K562 (cell line): ENCODE results near the gene RCOR3. TPM values are rescaled to one million over a fixed set of nuclear protein-coding genes. Genes with fewer than 3 reads are reported as not detected.

Experiments
- ATAC-seq: fragments of 200-7000 bp; cut with Tn5 transposase; 3 replicates; pipeline ENCODE4 v1.9.1; 2020; ENCODE audit warnings: moderate library complexity
- BruUV-seq: library from RNA; stranded (reverse); fragments of 400-500 nt; replicated peaks from 2 replicates; lab custom pipeline; 2021; lab: Mats Ljungman, UMichigan
- CTCF ChIA-PET: fragments of 300-600 bp; formaldehyde crosslinking; extraction: SDS; loops from one replicate; lab custom pipeline; 2021; ENCODE audit warnings: low intra/inter-chr PET ratio; lab: Yijun Ruan, JAX
- POLR2A ChIA-PET: fragments of 300-600, 350-650 bp; sonication (Branson Sonifier 250); formaldehyde crosslinking; extraction: SDS; loops from one replicate; lab custom pipeline; 2021; ENCODE audit warnings: antibody characterized with exemption, inconsistent platforms; lab: Yijun Ruan, JAX
- DNase-seq, 4 experiments: peaks; one replicate each; pipeline versions ENCODE4 v3.0.0 to v3.0.0-alpha.2; 2011 to 2018; ENCODE audit warnings: low spot score in 3 of 4, mixed read lengths in 3 of 4; ENCODE audit errors: extremely low read depth in 1 of 4
- FAIRE-seq: peaks from 2 replicates; lab custom pipeline; 2011; peaks lifted over from hg19 to GRCh38; lab: Jason Lieb, UNC
- H2AFZ ChIP-seq: 2 replicates; pipeline ENCODE4 v1.6.0; 2011; ENCODE audit warnings: low read depth, low read length, control low read depth, inconsistent platforms
- H3K27ac ChIP-seq: fragments of 200-600 bp; 3 replicates; pipeline ENCODE4 v1.8.0; 2011; ENCODE audit warnings: low read depth, mild to moderate bottlenecking, control low read depth, inconsistent platforms, low read length, moderate library complexity, mixed read lengths; ENCODE audit errors: extremely low read depth
- H3K27me3 ChIP-seq, 2 experiments: fragments of 300-600 bp in 1 of 2; 2 replicates in 1 of 2; 3 replicates in 1 of 2; pipeline versions ENCODE4 v1.6.0 to v1.8.0; 2011; ENCODE audit warnings: inconsistent platforms in 2 of 2, low read length in 2 of 2, mild to moderate bottlenecking in 1 of 2, mixed read lengths in 1 of 2, moderate library complexity in 1 of 2; ENCODE audit not compliant: control insufficient read depth in 2 of 2, insufficient read depth in 2 of 2
- H3K36me3 ChIP-seq: fragments of 300-600 bp; 3 replicates; pipeline ENCODE4 v1.8.0; 2011; ENCODE audit warnings: mild to moderate bottlenecking, low read length, inconsistent platforms; ENCODE audit not compliant: control insufficient read depth, insufficient read depth
- H3K4me1 ChIP-seq, 2 experiments: fragments of 200-600 bp in 1 of 2; replicated peaks in 1 of 2; 2 replicates in 1 of 2; 3 replicates in 1 of 2; pipeline versions ENCODE4 v1.5.1 to v1.8.0; 2011; ENCODE audit warnings: inconsistent platforms in 2 of 2, low read length in 2 of 2, mild to moderate bottlenecking in 1 of 2, mixed read lengths in 1 of 2, moderate library complexity in 1 of 2; ENCODE audit not compliant: control insufficient read depth in 2 of 2, insufficient read depth in 2 of 2
- H3K4me2 ChIP-seq: 2 replicates; pipeline ENCODE4 v1.6.1; 2011; ENCODE audit warnings: low read length, control low read depth, inconsistent platforms, mixed read lengths; ENCODE audit not compliant: insufficient read depth
- H3K4me3 ChIP-seq: fragments of 200-600 bp; sonication (generic), shearing (Covaris generic); 2 replicates; pipeline ENCODE4 v1.5.1; 2016; ENCODE audit warnings: control low read depth, inconsistent platforms
- H3K79me2 ChIP-seq: fragments of 200-600 bp; 3 replicates; pipeline ENCODE4 v1.8.0; 2011; ENCODE audit warnings: low read length, inconsistent platforms; ENCODE audit not compliant: control insufficient read depth, insufficient read depth
- H3K9ac ChIP-seq, 2 experiments: 2 replicates each; pipeline versions ENCODE4 v1.6.0 to v1.6.1; 2011; ENCODE audit warnings: low read depth in 2 of 2, low read length in 2 of 2, control low read depth in 1 of 2, inconsistent platforms in 1 of 2, mild to moderate bottlenecking in 1 of 2, mixed read lengths in 1 of 2; ENCODE audit not compliant: insufficient read depth in 1 of 2
- H3K9me1 ChIP-seq: one replicate; pipeline ENCODE4 v1.6.0; 2011; ENCODE audit warnings: inconsistent platforms, mild to moderate bottlenecking, low read length, moderate library complexity; ENCODE audit not compliant: control insufficient read depth, insufficient read depth
- H3K9me3 ChIP-seq: replicated peaks from 2 replicates; pipeline ENCODE4 v1.5.1; 2011; ENCODE audit warnings: low read depth, low read length, inconsistent platforms; ENCODE audit not compliant: control insufficient read depth, insufficient read depth
- H4K20me1 ChIP-seq: replicated peaks from 2 replicates; pipeline ENCODE4 v1.6.1; 2011; ENCODE audit warnings: low read length, inconsistent platforms, mixed read lengths; ENCODE audit not compliant: control insufficient read depth, insufficient read depth
- ATF4 ChIP-seq: fragments of 450-650 bp; formaldehyde crosslinking; IDR thresholded peaks from 2 replicates; pipeline ENCODE4 v1.4.0; 2022; ENCODE audit warnings: mild to moderate bottlenecking, moderate library complexity
- BHLHE40 ChIP-seq: IDR thresholded peaks from 2 replicates; pipeline ENCODE4 v1.6.1; 2011; ENCODE audit warnings: low read length, improper control_type of control experiment
- CEBPG ChIP-seq, 3 experiments: fragments of 200-800 bp in 1 of 3; sonication (Bioruptor generic) in 1 of 3; sonication (generic) in 1 of 3; formaldehyde crosslinking in 1 of 3; IDR thresholded peaks in 2 of 3; conservative IDR thresholded peaks in 1 of 3; 2 replicates each; pipeline versions ENCODE4 v1.6.1 to v1.8.0; 2016 to 2022; ENCODE audit warnings: missing compliant biosample characterization in 2 of 3, missing genetic modification characterization in 2 of 3, mild to moderate bottlenecking in 1 of 3, missing genetic modification reagents in 1 of 3
- FOXJ3 ChIP-seq: sonication (generic); formaldehyde crosslinking; IDR thresholded peaks from 2 replicates; pipeline ENCODE4 v1.4.0; 2020; ENCODE audit warnings: mild to moderate bottlenecking, missing genetic modification reagents
- GABPB1 ChIP-seq: sonication (generic); formaldehyde crosslinking; IDR thresholded peaks from 2 replicates; pipeline ENCODE4 v1.8.0; 2022; ENCODE audit warnings: mild to moderate bottlenecking, missing genetic modification reagents
- HLTF ChIP-seq: fragments of 450-650 bp; IDR thresholded peaks from 2 replicates; pipeline ENCODE4 v1.6.1; 2016
- IRF1 ChIP-seq: sonication (generic); formaldehyde crosslinking; IDR thresholded peaks from 2 replicates; pipeline ENCODE4 v1.8.0; 2022; ENCODE audit warnings: missing genetic modification reagents, mild to moderate bottlenecking, borderline replicate concordance
- U2AF2 ChIP-seq: fragments of 200-400 bp; formaldehyde crosslinking; optimal IDR thresholded peaks from 2 replicates; pipeline ENCODE3; 2017; ENCODE audit warnings: low read depth, mild to moderate bottlenecking, low read length
- VEZF1 ChIP-seq: fragments of 200-800 bp; sonication (Bioruptor generic); IDR thresholded peaks from 2 replicates; pipeline ENCODE4 v1.6.1; 2017; ENCODE audit warnings: missing genetic modification characterization, missing compliant biosample characterization
- ZNF436 ChIP-seq: fragments of 250-450, 450-650 bp; sonication (Bioruptor Pico); formaldehyde crosslinking; IDR thresholded peaks from 2 replicates; pipeline ENCODE4 v1.7.0; 2020; ENCODE audit warnings: mild to moderate bottlenecking
- ZNF561 ChIP-seq: fragments of 450-650 bp; formaldehyde crosslinking; conservative IDR thresholded peaks from 2 replicates; pipeline ENCODE4 v1.4.0; 2020; ENCODE audit warnings: mild to moderate bottlenecking, moderate library complexity
- whole genome bisulfite sequencing: fragments of 100-300 bp; shearing (Covaris generic); methylation state at CpG from one replicate; pipeline ENCODE4 v1.1.6; 2016; ENCODE audit warnings: low coverage, mixed read lengths; ENCODE audit not compliant: insufficient coverage; ENCODE audit errors: missing lambda C conversion rate; 5-methylcytosine and 5-hydroxymethylcytosine counted together
- in situ Hi-C: fragments of 300-500 bp; cut with MboI; formaldehyde crosslinking; loops from 4 replicates; pipeline ENCODE4 v1.15.0; 2018; ENCODE audit warnings: inconsistent platforms, mixed read lengths
- intact Hi-C: fragments of 100-400 bp; cut with micrococcal nuclease; formaldehyde crosslinking; loops from 2 replicates; pipeline ENCODE4 v1.14.2; 2022
- polyA plus RNA-seq, 8 experiments: library from polyadenylated mRNA; depleted of rRNA in 4 of 8; stranded (reverse) in 5 of 8; unstranded in 3 of 8; fragments of >200 nt; fragmentation: Nextera tagmentation in 2 of 8; fragmentation: Illumina TruSeq in 1 of 8; extraction: Ambion mirVana in 2 of 8; extraction: Trizol in 1 of 8; gene quantifications; 2 replicates each; pipeline versions ENCODE4 v1.2.1 to v1.2.3, GENCODE V29; 2011 to 2014; ENCODE audit warnings: inconsistent platforms in 1 of 8, missing spikeins in 1 of 8
- total RNA-seq, 7 experiments: library from RNA; depleted of rRNA in 6 of 7; stranded (reverse); fragments of >200 nt in 6 of 7; fragmentation: Illumina TruSeq in 2 of 7; extraction: Trizol in 2 of 7; gene quantifications; 2 replicates each; pipeline versions ENCODE4 v1.2.1 to v1.2.3, GENCODE V29; 2011 to 2021; ENCODE audit warnings: low replicate concordance in 1 of 7
- TF ChIP-seq, protein P1 (sequence below), 2 experiments: fragments of 450-650 bp in 1 of 2; sonication (generic) in 1 of 2; formaldehyde crosslinking in 1 of 2; IDR thresholded peaks in 1 of 2; conservative IDR thresholded peaks in 1 of 2; 2 replicates each; pipeline versions ENCODE4 v1.6.1 to v1.8.1; 2016 to 2023; ENCODE audit warnings: mild to moderate bottlenecking in 2 of 2, moderate library complexity in 2 of 2, inconsistent platforms in 1 of 2, missing genetic modification reagents in 1 of 2
- TF ChIP-seq, protein P2 (sequence below): fragments of 250-450 bp; sonication (Bioruptor Pico); IDR thresholded peaks from 2 replicates; pipeline ENCODE4 v1.5.0; 2021

The RCOR3 gene
- total and polyA plus RNA-seq, 9 of the 15 experiments (the other 6 are each of a cell fraction or from before 2014, with no cell fraction given): 9.7 to 42.7 (median 29.5) TPM

DNA sequence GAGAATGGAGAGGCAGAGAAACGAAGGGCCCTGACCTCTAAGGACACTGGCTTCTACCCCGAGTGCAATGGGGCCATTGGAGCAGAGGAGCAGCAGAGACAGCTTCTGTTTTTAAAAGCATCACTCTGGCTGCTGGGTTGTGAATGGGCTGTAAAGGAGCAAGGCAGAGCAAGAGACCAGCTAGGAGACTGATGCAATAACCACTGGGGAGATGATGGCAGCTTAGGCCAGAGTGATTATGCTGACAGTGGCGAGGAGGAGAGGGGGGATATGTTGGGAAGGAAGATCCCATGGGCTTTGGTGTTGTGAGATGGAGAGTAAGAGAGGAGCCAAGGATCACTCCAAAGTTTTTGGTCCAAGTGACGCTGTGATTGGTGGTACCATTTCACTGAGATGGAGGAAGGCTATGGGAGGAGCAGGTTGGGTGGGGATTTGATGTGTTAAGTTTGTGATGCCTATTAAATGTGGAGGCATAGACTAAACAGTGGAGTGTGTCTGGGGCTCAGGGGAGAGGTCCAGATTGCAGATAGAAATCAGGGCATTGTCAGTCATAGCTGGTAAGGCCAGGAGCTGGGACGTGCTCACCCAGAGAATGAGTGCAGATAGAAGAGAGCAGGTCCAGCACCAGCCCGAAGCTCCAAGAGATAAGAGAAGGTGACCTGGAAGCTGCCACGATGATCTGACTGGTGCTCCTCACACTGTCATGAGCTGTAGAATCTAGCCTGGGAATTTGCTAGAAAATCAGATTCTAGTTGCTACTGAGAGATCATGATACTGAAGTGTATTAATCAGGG lies 78.5 kb downstream of the RCOR3 start:
- 15% methylated on average over 7 of the region's 7 CpGs for WGBS
- Histone ChIP-seq H3K9me1 (no peaks in the 10 kb centered on the region), H3K9ac (no peak overlapping the region; a peak in 1 of 4 replicates), H3K27me3 (no peaks in the 10 kb centered on the region), H3K27ac (no peak overlapping the region), H3K4me2 (no peak overlapping the region), H3K79me2 (no peaks in the 10 kb centered on the region), H3K4me1 (peaks cover 9 to 22% of the 10 kb centered on the region in 2 experiments; a peak in 4 of 5 replicates), H3K36me3 (no peaks in the 10 kb centered on the region), H4K20me1 (no peaks in the 10 kb centered on the region), H3K9me3 (no peaks in the 10 kb centered on the region), H3K4me3 (no peak overlapping the region)
- in situ Hi-C loops (no loop called here), intact Hi-C loops (no loop called here)
- FAIRE-seq: no peak
- BruUV-seq: no TSS peak
- CTCF ChIA-PET: no interaction called here
- TF ChIP-seq GABPB1: no peak
- TF ChIP-seq BHLHE40: no peak
- TF ChIP-seq ZNF561 (CRISPR knock-in tag): no peak
- TF ChIP-seq IRF1 (CRISPR knock-in tag): no peak
- TF ChIP-seq HLTF: no peak
- TF ChIP-seq, protein P1, sequence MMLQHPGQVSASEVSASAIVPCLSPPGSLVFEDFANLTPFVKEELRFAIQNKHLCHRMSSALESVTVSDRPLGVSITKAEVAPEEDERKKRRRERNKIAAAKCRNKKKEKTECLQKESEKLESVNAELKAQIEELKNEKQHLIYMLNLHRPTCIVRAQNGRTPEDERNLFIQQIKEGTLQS (IDR thresholded peaks at IDR 0.05): peak; percentile 49; the same call in 1 of the 2 replicates
- TF ChIP-seq, protein P1 (CRISPR knock-in tag; conservative IDR thresholded peaks at IDR 0.05): no peak
- no peak for TF ChIP-seq VEZF1 (CRISPR knock-in tag)
- TF ChIP-seq U2AF2: no peak
- peak; percentile 15; the same call in 1 of the 2 replicates for TF ChIP-seq CEBPG (CRISPR knock-in tag; IDR thresholded peaks at IDR 0.05)
- TF ChIP-seq CEBPG (tag; conservative IDR thresholded peaks at IDR 0.05 in 1 of 2, IDR thresholded peaks at IDR 0.05 in 1 of 2): peak; percentile 46 to 53; a peak in 3 of 4 replicates
- TF ChIP-seq, protein P2, sequence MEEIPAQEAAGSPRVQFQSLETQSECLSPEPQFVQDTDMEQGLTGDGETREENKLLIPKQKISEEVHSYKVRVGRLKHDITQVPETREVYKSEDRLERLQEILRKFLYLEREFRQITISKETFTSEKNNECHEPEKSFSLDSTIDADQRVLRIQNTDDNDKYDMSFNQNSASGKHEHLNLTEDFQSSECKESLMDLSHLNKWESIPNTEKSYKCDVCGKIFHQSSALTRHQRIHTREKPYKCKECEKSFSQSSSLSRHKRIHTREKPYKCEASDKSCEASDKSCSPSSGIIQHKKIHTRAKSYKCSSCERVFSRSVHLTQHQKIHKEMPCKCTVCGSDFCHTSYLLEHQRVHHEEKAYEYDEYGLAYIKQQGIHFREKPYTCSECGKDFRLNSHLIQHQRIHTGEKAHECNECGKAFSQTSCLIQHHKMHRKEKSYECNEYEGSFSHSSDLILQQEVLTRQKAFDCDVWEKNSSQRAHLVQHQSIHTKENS (CRISPR knock-in tag): no peak
- TF ChIP-seq ATF4 (CRISPR knock-in tag): no peak
- no peak for TF ChIP-seq FOXJ3
- no peak for TF ChIP-seq ZNF436
- TF ChIP-seq, all 486 proteins: peak for 2
- H2AFZ ChIP-seq: no peak overlapping the region
- POLR2A ChIA-PET: interaction anchor here (0.9 to 2.2 kb wide), 4 partner anchors 10 to 44 kb away, joined by 3 to 15 read pairs (median 8); no protein-coding TSS in a partner anchor
- DNase-seq (no peak), ATAC-seq (peak; percentile 30)
